ENCODE measurements around the gene USP8.
"Not testable (repeated sequence)": the region's sequence is repeated elsewhere in the genome, so short reads cannot be mapped to it uniquely, and the experiment has no call there.

USP8 gene

GRCh38 chr15:50440932-50441331 is 16.7 kb downstream of the USP8 start:
- DNase-seq (ENCODE audit: low read depth, low spot score) = no peak

GRCh38 chr15:50452927-50453326 is 28.7 kb downstream of the USP8 start:
- no peak for DNase-seq (ENCODE audit: low read depth, low spot score)

- no peak for DNase-seq (ENCODE audit: low read depth, low spot score)
Observed at GRCh38 chr15:50458348-50459112, 34.3 kb downstream of the USP8 start.

GRCh38 chr15:50463423-50464358 is 39.5 kb downstream of the USP8 start:
- DNase-seq (ENCODE audit: low read depth, low spot score) = no peak

GRCh38 chr15:50471072-50471471 is 46.9 kb downstream of the USP8 start:
- DNase-seq (ENCODE audit: low read depth, low spot score) = no peak

- DNase-seq (ENCODE audit: low read depth, low spot score) = no peak
Observed at GRCh38 chr15:50476143-50476542, 51.9 kb downstream of the USP8 start.

GRCh38 chr15:50484781-50485180 is 60.6 kb downstream of the USP8 start:
- DNase-seq (ENCODE audit: low read depth, low spot score) = no peak

GRCh38 chr15:50485389-50485788 is 61.2 kb downstream of the USP8 start:
- no peak for DNase-seq (ENCODE audit: low read depth, low spot score)

GRCh38 chr15:50487287-50487686 is 63.1 kb downstream of the USP8 start:
- no peak for DNase-seq (ENCODE audit: low read depth, low spot score)

GRCh38 chr15:50493625-50494024 is 69.4 kb downstream of the USP8 start:
- no peak for DNase-seq (ENCODE audit: low read depth, low spot score)

GRCh38 chr15:50494547-50494946 is 70.3 kb downstream of the USP8 start:
- DNase-seq (ENCODE audit: low read depth, low spot score) = not testable (repeated sequence)

- no peak for DNase-seq (ENCODE audit: low read depth, low spot score)
Observed at GRCh38 chr15:50496692-50497091, 72.5 kb downstream of the USP8 start.

GRCh38 chr15:50500352-50500751 is 76.1 kb downstream of the USP8 start:
- DNase-seq (ENCODE audit: low read depth, low spot score) = no peak

GRCh38 chr15:50501815-50502214 is 77.6 kb downstream of the USP8 start:
- DNase-seq (ENCODE audit: low read depth, low spot score) = no peak

- DNase-seq (ENCODE audit: low read depth, low spot score) = no peak
Observed at GRCh38 chr15:50503144-50503543, 78.9 kb downstream of the USP8 start.

- not testable (repeated sequence) for DNase-seq (ENCODE audit: low read depth, low spot score)
Observed at GRCh38 chr15:50505656-50506055, 81.5 kb downstream of the USP8 start.

- no peak for DNase-seq (ENCODE audit: low read depth, low spot score)
Observed at GRCh38 chr15:50506121-50506520, 81.9 kb downstream of the USP8 start.

GRCh38 chr15:50513001-50513400 is 88.8 kb downstream of the USP8 start:
- no peak for DNase-seq (ENCODE audit: low read depth, low spot score)

- no peak for DNase-seq (ENCODE audit: low read depth, low spot score)
Observed at GRCh38 chr15:50519740-50520425, 95.7 kb downstream of the USP8 start.

- no peak for DNase-seq (ENCODE audit: low read depth, low spot score)
Observed at GRCh38 chr15:50523851-50524251, 99.6 kb downstream of the USP8 start.

- no peak for DNase-seq (ENCODE audit: low read depth, low spot score)
Observed at GRCh38 chr15:50531163-50531562, 107.0 kb downstream of the USP8 start.

- DNase-seq (ENCODE audit: low read depth, low spot score) = no peak
Observed at GRCh38 chr15:50531766-50532165, 107.6 kb downstream of the USP8 start.

Measured in activated naive CD8-positive, alpha-beta T cell treated with anti-CD3 and anti-CD28 coated beads, Interleukin-2, amount 50 U/mL, for 16 hours (primary cell).